Measurements from ENCODE around the gene ELMO1. TPM values are rescaled to one million over a fixed set of nuclear protein-coding genes. Genes with fewer than 3 reads are reported as not detected.

ELMO1 gene
- total RNA-seq, 1 donor from 2014 or later: 66.1 TPM

GRCh38 chr7:37046531-37047079 lies 402.1 kb downstream of the ELMO1 start:
- no peak for DNase-seq (ENCODE audit: low spot score, unreplicated experiment)
- H3K4me3 Mint-ChIP-seq (ENCODE audit: low read depth): no peak overlapping the region
- H3K4me1 Mint-ChIP-seq (ENCODE audit: low read depth): peaks cover 44% of the 10 kb centered on the region
- TF ChIP-seq CTCF (IDR thresholded peaks at IDR 0.05; ENCODE audit: unreplicated experiment): no peak
- no peaks in the 10 kb centered on the region for H3K9me3 Mint-ChIP-seq (ENCODE audit: low read depth)
- peak overlapping the region; percentile 99 for H3K27ac Mint-ChIP-seq
- no peaks in the 10 kb centered on the region for H3K36me3 Mint-ChIP-seq (ENCODE audit: insufficient read depth)
- H3K27me3 Mint-ChIP-seq: no peaks in the 10 kb centered on the region

- Mint-ChIP-seq H3K36me3 (ENCODE audit: insufficient read depth) (no peaks in the 10 kb centered on the region), H3K27ac (peak overlapping the region; percentile 99), H3K9me3 (ENCODE audit: low read depth) (no peaks in the 10 kb centered on the region), H3K27me3 (no peaks in the 10 kb centered on the region), H3K4me3 (ENCODE audit: low read depth) (no peak overlapping the region), H3K4me1 (ENCODE audit: low read depth) (peaks cover 46% of the 10 kb centered on the region)
- TF ChIP-seq CTCF (IDR thresholded peaks at IDR 0.05; ENCODE audit: unreplicated experiment): no peak
- DNase-seq (ENCODE audit: low spot score, unreplicated experiment): no peak
These were observed 402.9 kb downstream of the ELMO1 start for GRCh38 chr7:37045681-37046179.

- Mint-ChIP-seq H3K9me3 (ENCODE audit: low read depth) (peaks cover 5% of the 10 kb centered on the region), H3K4me3 (ENCODE audit: low read depth) (no peak overlapping the region), H3K36me3 (ENCODE audit: insufficient read depth) (peaks cover 9% of the 10 kb centered on the region), H3K27ac (peak overlapping the region; percentile 59), H3K27me3 (no peaks in the 10 kb centered on the region), H3K4me1 (ENCODE audit: low read depth) (peaks cover 21% of the 10 kb centered on the region)
- no peak for DNase-seq (ENCODE audit: low spot score, unreplicated experiment)
- no peak for TF ChIP-seq CTCF (IDR thresholded peaks at IDR 0.05; ENCODE audit: unreplicated experiment)
These were observed 407.2 kb downstream of the ELMO1 start for GRCh38 chr7:37041461-37041860.

- Mint-ChIP-seq H3K4me3 (ENCODE audit: low read depth) (no peak overlapping the region), H3K27ac (no peak overlapping the region), H3K27me3 (no peaks in the 10 kb centered on the region), H3K36me3 (ENCODE audit: insufficient read depth) (peaks cover 11% of the 10 kb centered on the region), H3K9me3 (ENCODE audit: low read depth) (peaks cover 5% of the 10 kb centered on the region), H3K4me1 (ENCODE audit: low read depth) (peaks cover 12% of the 10 kb centered on the region)
- no peak for DNase-seq (ENCODE audit: low spot score, unreplicated experiment)
- TF ChIP-seq CTCF (IDR thresholded peaks at IDR 0.05; ENCODE audit: unreplicated experiment): no peak
These were observed 408.3 kb downstream of the ELMO1 start for GRCh38 chr7:37040330-37040729.

- H3K36me3 Mint-ChIP-seq (ENCODE audit: insufficient read depth): peaks cover 12% of the 10 kb centered on the region
- peak overlapping the region; percentile 49 for H3K27ac Mint-ChIP-seq
- no peak for DNase-seq (ENCODE audit: low spot score, unreplicated experiment)
- no peaks in the 10 kb centered on the region for H3K27me3 Mint-ChIP-seq
- H3K4me3 Mint-ChIP-seq (ENCODE audit: low read depth): no peak overlapping the region
- H3K4me1 Mint-ChIP-seq (ENCODE audit: low read depth): peaks cover 3% of the 10 kb centered on the region
- H3K9me3 Mint-ChIP-seq (ENCODE audit: low read depth): peaks cover 5% of the 10 kb centered on the region
- TF ChIP-seq CTCF (IDR thresholded peaks at IDR 0.05; ENCODE audit: unreplicated experiment): no peak
These were observed 409.4 kb downstream of the ELMO1 start for GRCh38 chr7:37039131-37039749.
